ENCODE data around the gene S1PR5. TPM values are rescaled to one million over a fixed set of nuclear protein-coding genes. Genes with fewer than 3 reads are reported as not detected.

The S1PR5 gene
- total RNA-seq, 1 donor from 2014 or later: under 0.01 TPM

DNA sequence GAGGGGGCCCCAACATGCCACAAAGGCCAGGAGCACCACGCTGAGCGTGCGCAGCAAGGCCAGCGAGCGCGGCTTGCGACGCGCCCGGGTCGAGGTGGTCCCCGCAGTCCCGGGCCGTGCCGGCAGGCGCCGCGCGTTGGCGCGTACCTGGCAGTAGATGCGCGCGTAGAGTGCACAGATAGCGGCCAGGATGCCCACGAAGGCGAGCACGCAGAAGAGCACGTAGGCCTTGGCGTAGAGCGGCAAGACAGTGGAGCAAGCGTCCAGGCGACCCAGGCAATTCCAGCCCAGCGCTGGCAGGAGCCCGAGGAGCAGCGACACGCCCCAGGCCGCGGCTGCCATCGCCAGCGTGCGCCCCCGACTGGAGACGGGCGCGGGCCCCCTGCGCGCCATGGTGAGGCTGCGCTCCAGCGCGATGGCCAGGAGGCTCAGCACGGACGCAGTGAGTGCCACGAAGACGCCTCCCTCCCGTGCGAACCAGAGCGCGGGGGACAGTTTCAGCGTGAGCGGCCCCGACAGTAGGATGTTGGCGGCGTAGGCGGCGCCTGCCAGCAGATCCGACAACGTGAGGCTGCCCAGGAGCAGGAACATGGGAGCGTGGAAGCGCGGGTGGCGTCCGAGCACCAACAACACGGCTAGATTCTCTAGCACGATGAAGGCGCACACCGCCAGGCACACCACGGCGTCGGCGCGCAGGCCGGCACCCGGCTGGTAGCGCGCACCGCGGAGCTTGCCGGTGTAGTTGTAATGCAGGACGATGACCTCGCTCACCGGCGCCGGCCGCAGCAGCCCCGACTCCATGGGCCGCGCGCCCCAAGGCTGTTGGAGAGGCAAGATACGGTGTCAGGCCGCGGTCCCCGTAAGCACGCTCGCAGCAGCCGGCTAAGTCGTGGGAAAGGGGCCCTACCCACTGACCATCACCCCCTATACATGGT is 2.8 kb downstream of the S1PR5 start:
- DNase-seq: peak; percentile 32

DNA sequence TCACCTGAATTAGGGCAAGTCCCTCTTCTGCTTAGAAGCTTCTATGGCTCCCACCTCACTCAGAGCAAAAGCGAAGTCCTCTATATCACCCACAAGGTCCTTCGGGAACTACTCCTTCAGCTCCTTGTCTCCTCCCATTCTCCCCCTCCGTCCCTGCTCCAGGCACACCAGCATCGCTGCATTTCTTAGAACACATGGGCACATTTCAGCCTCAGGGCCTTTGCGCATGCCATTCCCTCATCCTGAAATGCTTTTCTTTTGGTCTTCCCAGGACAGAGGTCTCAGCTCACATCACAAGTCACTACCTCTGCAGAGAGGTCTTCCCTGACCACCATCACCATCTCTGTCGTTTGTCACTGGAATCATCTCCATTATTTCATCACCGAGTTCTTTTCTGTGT is 4.0 kb downstream of the S1PR5 start:
- DNase-seq: no peak

DNA sequence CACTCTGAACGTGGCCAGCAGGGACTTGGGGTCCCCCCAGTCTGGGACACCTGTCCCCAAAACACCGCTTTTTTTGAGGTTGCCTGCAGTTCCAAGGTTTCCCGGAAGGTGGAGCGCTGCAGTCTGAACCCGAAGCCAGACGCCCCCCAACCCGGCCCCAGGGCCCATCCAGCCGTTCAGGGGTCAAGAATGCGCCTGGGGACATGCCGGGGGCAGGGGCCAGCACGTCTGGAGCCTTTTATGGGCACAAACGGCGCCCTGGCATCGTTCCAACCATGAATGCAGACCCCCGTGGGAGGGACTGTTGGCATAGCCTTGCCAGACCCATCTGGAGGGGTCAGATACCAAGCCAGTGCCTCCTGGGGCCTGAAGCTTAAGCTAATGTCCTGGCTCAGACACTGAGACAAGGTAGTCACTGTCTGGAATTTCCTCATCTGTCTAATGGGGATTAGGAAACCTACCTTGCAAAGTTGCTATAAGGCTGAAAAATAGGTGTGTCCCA is 6.9 kb downstream of the S1PR5 start:
- peak; percentile 26 for DNase-seq

DNA sequence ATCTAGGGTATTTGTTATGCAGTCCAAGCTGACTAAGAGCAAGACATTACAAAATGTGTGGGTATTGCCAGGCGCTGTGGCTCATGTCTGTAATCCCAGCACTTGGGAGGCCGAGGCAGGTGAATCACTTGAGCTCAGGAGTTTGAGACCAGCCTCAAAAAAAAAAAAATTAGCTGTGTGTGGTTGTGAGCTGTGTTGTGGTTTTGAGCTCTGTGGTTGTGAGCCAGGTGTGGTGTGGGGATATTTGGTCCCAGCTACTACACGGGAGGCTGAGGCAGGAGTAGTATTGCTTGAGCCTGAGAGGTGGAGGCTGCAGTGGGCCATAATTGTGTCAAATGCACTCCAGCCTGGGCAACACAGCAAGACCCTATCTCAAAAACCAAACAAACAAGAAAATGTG is 8.5 kb downstream of the S1PR5 start:
- no peak for DNase-seq

DNA sequence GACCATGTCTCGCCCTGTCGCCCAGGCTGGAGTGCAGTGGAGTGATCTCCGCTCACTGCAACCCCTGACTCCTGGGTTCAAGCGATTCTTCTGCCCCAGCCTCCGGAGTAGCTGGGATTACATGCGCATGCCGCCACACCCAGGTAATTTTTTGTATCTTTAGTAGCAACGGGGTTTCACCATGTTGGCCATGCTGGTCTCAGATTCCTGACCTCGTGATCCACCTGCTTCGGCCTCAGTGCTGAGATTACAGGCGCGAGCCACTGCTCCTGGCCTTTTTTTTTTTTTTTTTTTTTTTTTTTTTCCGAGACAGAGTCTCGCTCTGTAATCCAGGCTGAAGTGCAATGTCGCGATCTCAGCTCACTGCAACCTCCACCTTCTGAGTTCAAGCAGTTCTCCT is 9.2 kb downstream of the S1PR5 start:
- no peak for DNase-seq

DNA sequence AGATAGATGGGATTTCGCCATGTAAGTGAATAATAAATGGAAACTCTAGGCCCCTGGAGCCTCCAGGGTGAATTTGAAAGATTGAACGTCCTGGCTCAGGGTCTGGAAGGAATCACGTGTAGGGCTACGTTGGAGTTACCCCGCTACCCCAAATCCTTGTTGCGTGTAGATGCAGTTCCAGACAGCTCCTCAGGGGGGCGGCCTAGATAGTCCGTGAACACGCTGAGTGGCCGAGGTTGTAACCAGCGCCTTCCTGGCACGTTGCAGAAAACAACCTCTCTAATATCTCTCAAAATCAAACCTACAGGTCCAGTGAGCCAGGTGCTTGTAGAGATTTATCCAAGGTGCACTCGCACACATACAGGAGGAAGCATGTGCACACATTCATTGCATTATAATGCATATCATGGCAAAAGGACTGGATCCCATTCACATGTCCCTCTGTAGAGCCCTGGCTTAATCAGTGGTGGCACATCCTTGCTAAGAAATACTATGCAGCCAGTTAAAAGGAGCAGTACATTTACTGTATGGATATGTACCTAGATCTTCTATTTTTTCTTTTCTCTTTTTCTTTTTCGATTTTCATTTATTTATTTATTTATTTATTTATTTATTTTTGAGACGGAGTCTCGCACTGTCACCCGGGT is 11.5 kb downstream of the S1PR5 start:
- DNase-seq: peak; percentile 85

DNA sequence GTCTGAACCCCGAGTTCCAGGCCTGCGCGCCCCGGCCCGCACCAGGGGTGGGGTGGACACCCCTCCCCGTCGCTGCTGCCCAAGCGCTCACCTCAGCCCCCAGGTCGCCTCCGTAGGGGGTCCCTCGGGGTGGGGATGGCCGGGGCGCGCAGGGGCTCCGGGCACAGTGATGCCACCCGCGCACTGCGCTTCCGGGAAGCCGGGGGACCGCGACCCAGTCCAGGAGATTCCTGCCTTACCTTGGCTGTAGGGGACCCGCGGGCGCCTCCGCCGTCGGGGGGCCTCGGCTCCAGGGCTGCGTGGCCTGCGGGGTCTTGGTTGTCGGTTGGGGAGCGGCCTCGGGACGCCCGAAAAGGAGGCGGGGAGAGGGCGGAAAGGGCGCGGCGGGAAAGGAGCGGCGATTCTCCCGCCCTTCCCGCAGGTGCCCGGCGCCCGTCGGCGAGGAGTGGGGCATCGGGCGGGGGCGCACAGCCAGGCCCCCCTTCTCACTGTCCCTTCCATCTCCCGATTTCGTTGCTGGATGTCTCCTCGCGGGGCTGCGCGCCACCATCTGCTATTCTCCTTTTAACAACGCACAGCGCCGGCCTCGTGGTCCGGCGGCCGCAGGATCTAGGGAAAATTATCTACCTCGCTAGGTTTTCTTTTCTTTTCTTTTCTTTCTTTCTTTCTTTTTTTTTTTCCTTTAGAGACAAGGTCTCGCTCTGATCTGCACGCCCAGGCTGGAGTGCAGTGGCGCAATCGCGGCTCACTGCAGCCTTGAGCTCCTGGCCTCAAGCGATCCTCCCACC is 14.1 kb downstream of the S1PR5 start, which contains the start of gene KEAP1:
Gene KEAP1 (minus strand): TSS at position 355 of the 788 bp plus-strand sequence. CDS start 3,323 bp downstream, outside the sequence.
- DNase-seq: peak; percentile 53

DNA sequence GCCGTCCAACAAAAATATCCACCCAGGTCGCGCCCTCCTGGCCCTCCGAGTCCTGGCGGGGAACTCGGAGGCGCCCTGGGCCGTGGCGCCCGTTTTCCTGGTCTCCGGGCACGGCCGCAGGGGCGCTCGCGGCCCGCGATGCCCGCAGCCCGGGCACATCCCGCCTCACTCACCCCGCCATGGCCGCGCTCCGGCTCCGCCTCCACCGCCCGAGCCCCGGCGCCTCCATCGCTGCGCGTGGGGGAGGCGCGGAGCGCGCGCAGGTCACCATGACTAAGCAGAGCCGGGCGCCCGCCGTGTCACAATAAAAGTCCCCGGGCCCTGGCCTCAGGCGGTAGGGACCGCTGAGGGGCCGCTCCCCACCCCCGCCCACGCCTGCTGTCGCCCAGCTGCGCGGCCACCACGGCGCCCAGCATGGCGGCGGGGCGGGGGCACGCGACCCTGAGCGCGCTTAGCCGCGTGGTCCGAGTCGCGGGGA is 14.7 kb downstream of the S1PR5 start:
- DNase-seq: peak; percentile 95

DNA sequence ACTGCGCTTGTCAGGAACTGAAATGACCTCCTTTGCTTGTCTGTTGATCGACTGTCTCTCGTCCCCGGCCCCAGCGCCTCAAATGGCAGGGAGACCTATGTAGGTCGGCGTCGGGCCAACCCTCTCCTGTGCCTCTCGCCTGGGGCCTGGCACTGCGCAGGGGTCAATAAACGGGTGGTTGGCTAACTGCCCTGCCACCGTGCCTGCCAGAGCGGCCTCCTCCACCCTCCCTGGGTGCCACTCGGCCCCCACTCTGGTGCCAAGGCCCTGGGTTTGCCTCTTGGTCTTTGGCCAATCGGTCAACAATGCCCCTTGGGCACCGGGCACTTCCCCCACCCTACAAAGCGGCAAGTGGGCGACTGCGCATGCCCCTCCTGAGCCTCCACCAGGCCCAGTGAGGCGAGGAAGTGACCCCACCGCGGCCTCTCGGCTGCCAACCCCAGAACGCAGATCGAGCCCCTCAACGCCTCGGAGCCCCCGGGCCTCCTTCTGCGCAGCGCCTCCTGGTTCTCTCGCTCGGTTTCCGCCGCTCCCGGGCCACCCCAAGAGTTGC is 15.2 kb downstream of the S1PR5 start:
- DNase-seq: peak; percentile 73

DNA sequence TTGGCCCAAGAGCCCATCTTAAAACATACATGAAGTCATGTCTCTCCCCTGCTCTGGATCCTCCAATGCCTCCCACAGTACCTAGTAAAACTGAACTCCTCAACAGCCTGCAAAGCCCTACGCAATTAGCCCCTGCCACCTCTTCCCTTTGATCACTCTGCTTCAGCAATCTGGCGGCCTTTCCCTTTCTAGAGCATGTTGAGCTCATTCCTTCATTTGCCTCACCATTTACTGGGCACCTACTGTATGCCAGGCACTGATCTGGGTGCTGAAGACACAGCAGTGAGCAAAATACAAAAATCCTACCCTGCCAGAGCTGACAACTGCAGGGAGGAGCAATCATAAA is 17.0 kb downstream of the S1PR5 start:
- DNase-seq: no peak

DNA sequence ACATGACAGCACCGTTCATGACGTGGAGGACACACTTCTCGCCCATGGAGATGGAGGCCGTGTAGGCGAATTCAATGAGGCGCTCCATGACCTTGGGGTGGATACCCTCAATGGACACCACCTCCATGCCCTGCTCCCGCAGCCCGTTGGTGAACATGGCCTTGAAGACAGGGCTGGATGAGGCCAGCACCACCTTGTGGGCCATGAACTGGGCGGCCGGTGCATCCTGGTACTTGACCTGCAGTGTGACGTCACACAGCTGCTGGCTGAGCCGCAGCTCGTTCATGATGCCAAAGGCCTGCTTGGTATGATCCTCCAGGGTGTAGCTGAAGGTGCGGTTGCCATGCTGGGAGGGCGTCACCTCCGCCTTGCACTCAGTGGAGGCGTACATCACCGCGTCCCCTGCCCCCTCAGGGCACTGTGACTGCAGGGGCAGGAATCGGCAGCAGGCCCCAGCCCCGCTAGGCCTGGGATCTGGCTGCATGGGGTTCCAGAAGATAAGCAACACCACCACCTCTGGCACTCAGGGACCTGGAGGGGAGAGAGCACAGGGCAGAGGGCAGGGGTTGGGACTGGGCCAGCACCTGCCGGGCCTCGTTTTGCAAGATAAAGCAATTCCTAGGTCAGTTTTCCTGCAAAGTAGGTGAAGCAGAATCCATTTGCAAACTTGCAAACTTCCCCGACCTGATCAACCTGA is 17.5 kb downstream of the S1PR5 start:
- no peak for DNase-seq

DNA sequence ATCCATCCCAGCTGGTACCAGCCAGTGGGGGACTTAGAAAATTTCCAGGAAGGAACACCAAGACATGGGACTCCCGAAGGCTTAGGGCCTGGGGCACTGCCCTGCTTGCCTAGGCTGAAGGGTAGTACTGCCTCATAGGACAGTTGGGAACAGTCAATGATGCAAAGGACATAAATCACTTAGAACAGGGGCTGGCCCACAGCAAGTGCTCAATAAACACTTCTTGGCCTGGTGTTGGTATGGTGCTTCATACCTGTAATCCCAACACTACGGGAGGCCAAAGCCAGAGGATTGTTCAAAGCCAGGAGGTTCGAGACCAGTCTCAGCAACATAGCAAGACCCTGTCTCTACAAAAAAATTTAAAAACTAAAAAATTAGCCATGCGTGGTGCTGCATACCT is 19.9 kb downstream of the S1PR5 start:
- DNase-seq: no peak

DNA sequence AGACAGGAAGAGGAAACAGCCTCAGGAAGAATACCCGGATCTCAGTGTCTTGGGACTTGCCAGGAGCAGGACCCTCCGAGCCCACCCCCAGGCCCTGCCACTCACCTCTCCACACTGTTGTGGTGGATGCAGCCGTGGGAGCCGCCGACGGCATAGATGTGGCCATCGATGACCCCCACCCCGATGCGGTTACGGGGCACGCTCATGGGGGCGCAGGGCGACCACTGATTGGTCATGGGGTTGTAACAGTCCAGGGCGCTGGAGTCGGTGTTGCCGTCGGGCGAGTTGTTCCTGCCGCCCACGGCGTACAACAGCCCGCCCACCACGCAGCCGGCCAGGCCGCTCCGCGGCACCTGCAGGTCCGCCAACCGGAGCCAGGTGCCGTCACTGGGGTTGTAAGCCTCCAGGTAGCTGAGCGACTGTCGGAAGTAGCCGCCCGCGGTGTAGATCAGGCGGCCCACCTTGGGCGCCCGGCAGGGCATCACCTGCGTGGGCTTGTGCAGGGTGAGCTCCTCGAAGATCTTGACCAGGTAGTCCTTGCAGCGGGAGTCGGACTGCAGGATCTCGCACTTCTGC is 25.7 kb downstream of the S1PR5 start:
- no peak for DNase-seq

DNA sequence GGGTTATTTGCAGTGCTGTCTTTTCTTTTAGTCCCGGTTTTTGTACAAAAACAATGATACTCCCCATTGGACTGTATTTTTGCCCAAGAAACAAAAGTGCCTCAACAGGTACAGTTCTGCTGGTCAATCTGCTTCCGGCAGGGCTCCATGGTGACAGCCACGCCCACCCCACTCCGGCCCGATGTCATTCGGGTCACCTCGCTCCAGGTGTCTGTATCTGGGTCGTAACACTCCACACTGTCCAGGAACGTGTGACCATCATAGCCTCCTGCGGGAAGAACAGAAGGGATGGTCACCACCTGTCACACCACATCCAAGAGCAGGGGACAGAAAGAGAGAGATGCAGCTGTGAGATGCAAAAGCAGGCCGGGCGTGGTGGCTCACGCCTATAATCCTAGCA is 30.7 kb downstream of the S1PR5 start:
- DNase-seq: no peak

DNA sequence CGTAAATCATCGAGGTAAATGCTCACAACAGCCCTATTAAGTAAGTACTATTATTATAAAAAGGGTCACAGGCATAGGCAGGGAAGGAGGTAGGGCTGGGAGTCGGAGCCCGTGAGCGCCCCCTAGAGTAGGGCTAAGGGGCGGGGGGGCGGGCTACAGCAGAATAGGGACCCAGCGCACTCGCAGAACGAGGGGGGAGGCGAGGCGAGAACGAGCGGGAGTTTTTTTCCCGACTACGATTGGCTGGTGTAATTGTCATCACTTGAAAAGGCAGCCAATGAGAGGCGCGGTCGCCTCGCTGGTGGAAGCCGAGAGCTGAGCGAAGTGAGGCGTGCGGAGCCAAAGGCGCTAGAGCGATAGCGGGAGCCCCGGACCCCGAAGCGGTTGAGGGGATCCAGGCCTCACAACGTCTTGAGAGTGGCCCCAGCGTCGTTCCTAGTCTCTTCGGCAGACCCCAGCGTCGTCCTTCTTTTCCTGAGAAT is 38.3 kb downstream of the S1PR5 start:
- peak; percentile 94 for DNase-seq

DNA sequence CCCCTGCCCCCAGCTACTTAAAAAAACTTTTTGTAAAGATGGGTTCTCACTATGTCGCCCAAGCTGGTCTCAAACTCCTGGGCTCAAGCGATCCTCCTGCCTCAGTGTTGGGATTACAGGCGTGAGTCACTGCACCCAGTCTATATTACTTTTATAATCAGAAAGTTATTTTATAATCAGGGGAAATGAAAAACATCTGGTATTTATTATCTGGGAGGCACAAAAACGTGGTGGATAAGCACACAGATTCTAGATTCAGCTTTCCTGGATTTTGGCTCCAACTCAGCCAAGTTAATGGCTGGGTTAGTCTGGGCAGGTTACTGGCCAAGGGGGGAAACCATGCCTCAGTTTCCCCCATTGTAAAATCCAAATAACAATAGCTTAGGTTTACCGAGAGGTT is 38.8 kb downstream of the S1PR5 start:
- no peak for DNase-seq

DNA sequence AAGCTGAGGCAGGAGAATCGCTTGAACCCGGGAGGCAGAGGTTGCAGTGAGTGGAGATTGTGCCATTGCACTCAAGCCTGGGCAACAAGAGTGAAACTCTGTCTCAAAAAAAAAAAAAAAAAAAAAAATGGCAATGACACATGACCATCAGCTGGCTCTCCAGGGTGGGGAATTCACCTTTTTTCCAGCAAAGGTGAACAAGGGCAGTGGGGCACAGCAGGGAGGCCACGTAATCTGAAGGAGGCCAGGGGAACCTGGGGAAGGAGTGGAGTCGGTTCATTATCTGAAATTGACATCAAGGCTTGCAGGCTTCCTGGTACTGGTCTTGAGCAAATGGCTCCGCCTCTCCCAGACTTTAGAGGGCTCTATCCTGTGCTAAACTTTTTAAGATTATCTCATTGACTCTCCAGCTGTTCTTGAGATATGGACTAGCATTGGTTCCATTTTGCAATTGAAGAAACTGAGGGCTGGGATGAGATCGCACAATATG is 42.2 kb downstream of the S1PR5 start:
- DNase-seq: no peak

DNA sequence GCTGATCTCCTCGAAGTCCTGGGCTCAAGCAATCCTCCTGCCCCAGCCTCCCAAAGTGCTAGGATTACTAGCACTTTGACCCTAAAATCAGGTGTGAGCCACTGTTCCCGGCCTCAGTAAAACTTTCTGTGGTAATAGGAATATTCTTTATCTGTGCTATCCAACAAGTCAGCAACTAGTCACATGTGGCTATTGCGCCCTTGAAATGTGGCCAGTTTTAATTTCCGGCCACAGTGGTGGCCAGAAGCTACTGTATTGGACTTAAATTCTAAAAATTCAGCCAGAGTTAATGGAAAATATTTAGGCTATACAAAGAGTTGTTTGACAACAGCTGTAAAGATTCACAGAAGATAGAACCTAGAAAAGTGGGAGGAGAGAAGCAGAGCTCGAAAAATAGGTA is 44.1 kb downstream of the S1PR5 start:
- no peak for DNase-seq

DNA sequence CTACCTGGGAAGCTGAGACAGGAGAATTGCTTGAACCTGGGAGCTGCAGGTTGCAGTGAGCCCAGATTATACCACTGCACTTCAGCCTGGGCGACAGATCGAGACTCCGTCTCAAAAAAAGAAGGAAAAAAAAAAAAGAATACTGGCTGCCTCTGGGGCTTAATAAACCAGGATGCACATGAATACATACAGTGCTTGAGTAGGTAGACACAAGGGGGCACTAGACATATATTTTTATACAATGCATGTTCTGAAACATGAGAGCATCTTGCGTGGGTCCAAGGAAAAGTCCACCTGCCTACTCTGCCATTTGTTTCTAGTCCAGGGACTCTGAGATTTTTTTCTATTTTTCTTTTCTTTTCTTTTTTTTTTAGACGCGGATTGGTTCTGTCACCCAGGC is 45.3 kb downstream of the S1PR5 start:
- peak; percentile 63 for DNase-seq

DNA sequence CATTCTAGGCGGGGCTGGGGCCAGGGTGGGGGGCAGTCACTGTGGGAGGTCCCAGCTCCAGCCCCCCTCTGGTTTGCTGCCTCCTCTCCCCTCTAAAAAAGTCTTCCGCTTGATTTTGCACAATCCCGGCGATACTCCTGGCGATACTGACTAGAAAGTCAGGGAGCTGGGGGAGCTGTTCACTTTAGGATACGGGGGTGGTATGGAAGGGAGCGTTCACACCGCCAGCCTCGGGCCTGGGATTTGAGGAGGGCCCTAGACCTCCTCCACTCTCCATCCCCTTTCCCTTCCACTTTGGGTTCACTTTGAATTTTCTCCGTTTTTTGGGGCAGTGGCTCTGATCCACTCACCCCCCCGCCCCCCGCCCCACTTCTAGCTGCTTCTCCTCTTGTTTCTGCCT is 49.1 kb downstream of the S1PR5 start:
- DNase-seq: no peak

DNA sequence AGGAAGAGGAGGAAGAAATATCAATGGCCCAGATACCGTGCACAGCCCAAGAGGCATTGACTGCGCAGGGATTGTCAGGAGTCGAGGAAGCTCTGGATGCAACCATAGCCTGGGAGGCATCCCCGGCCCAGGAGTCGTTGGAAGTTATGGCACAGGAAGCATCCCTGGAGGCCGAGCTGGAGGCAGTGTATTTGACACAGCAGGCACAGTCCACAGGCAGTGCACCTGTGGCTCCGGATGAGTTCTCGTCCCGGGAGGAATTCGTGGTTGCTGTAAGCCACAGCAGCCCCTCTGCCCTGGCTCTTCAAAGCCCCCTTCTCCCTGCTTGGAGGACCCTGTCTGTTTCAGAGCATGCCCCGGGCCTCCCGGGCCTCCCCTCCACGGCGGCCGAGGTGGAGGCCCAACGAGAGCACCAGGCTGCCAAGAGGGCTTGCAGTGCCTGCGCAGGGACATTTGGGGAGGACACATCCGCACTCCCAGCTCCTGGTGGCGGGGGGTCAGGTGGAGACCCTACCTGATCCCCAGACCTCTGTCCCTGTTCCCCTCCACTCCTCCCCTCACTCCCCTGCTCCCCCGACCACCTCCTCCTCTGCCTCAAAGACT is 50.0 kb downstream of the S1PR5 start:
- no peak for DNase-seq

All from dermis blood vessel endothelial cell (primary cell).